ENCODE measurements around the gene COG5. TPM values are rescaled to one million over a fixed set of nuclear protein-coding genes. Genes with fewer than 3 reads are reported as not detected.

The COG5 gene
- total and polyA plus RNA-seq, 10 of the 15 experiments (the other 5 are each of a cell fraction or from before 2014, with no cell fraction given) = 5.5 to 27.9 (median 15.6) TPM

GRCh38 chr7:107388604-107389003, 175.1 kb downstream of the COG5 start:
- Histone ChIP-seq H4K20me1 (ENCODE audit: control insufficient read depth, insufficient read depth) (no peaks in the 10 kb centered on the region), H3K27me3 (replicated peaks in 1 of 2; ENCODE audit: control insufficient read depth in 2 of 2, insufficient read depth in 2 of 2, low read length in 1 of 2) (no peaks in the 10 kb centered on the region), H3K4me3 (no peak overlapping the region), H3K9me3 (replicated peaks; ENCODE audit: control insufficient read depth, insufficient read depth, low read length) (no peaks in the 10 kb centered on the region), H3K4me1 (ENCODE audit: control insufficient read depth, insufficient read depth, low read length) (no peaks in the 10 kb centered on the region), H3K36me3 (ENCODE audit: control insufficient read depth in 2 of 2, insufficient read depth in 2 of 2, low read length in 1 of 2) (no peaks in the 10 kb centered on the region), H3K4me2 (ENCODE audit: control insufficient read depth, insufficient read depth) (no peak overlapping the region), H3K79me2 (ENCODE audit: control insufficient read depth, insufficient read depth, low read length) (no peaks in the 10 kb centered on the region), H3K9ac (ENCODE audit: control insufficient read depth, insufficient read depth, low read length) (no peak overlapping the region), H3K27ac (ENCODE audit: control insufficient read depth, insufficient read depth) (no peak overlapping the region), H2AFZ (ENCODE audit: control insufficient read depth, low read depth, low read length) (no peak overlapping the region)
- 95% methylated on average over 8 of the region's 8 CpGs for WGBS (ENCODE audit: insufficient coverage, insufficient replicate concordance, low lambda C conversion rate, missing lambda C conversion rate)
- DNase-seq (ENCODE audit: low read depth, low spot score) (no peak), ATAC-seq (no peak), FAIRE-seq (no peak)
- ChIA-PET CTCF (no interaction called here), RAD21 (ENCODE audit: unreplicated experiment) (no interaction called here), POLR2A (no interaction called here), SMC1A (ENCODE audit: uncharacterized antibody, unreplicated experiment) (no interaction called here)
- intact Hi-C loops (cut with micrococcal nuclease; ENCODE audit: unreplicated experiment) = no loop called here
- in situ Hi-C loops (cut with MboI) = no loop called here
- no TSS peak for BruUV-seq (replicated peaks)
- TF ChIP-seq ZBTB40 (IDR thresholded peaks at IDR 0.05; ENCODE audit: borderline replicate concordance) (no peak), NR2C2 (IDR thresholded peaks at IDR 0.05; ENCODE audit: borderline replicate concordance, control insufficient read depth, insufficient read length, low read depth) (no peak), ELK1 (IDR thresholded peaks at IDR 0.05; ENCODE audit: low read depth, low read length) (no peak), HDAC6 (IDR thresholded peaks at IDR 0.05; ENCODE audit: unreplicated experiment) (no peak), ETV6 (conservative IDR thresholded peaks at IDR 0.05 in 1 of 2, IDR thresholded peaks at IDR 0.05 in 1 of 2; ENCODE audit: borderline replicate concordance in 1 of 2, low read depth in 1 of 2) (no peak), IKZF1 (conservative IDR thresholded peaks at IDR 0.05) (no peak), PAX5 (IDR thresholded peaks at IDR 0.05; ENCODE audit: borderline replicate concordance, low read depth, low read length) (no peak)
- TF ChIP-seq, protein P1, sequence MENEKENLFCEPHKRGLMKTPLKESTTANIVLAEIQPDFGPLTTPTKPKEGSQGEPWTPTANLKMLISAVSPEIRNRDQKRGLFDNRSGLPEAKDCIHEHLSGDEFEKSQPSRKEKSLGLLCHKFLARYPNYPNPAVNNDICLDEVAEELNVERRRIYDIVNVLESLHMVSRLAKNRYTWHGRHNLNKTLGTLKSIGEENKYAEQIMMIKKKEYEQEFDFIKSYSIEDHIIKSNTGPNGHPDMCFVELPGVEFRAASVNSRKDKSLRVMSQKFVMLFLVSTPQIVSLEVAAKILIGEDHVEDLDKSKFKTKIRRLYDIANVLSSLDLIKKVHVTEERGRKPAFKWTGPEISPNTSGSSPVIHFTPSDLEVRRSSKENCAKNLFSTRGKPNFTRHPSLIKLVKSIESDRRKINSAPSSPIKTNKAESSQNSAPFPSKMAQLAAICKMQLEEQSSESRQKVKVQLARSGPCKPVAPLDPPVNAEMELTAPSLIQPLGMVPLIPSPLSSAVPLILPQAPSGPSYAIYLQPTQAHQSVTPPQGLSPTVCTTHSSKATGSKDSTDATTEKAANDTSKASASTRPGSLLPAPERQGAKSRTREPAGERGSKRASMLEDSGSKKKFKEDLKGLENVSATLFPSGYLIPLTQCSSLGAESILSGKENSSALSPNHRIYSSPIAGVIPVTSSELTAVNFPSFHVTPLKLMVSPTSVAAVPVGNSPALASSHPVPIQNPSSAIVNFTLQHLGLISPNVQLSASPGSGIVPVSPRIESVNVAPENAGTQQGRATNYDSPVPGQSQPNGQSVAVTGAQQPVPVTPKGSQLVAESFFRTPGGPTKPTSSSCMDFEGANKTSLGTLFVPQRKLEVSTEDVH (IDR thresholded peaks at IDR 0.05; ENCODE audit: low read depth, partially characterized antibody) = no peak
